HG03196 (cell line): ENCODE results near the gene CDK5R2.

ENCODE experiments used
- ATAC-seq: cut with Tn5 transposase; IDR thresholded peaks from one replicate; pipeline ENCODE4 v1.9.1; 2021; ENCODE audit not compliant: unreplicated experiment

Gene CDK5R2

DNA sequence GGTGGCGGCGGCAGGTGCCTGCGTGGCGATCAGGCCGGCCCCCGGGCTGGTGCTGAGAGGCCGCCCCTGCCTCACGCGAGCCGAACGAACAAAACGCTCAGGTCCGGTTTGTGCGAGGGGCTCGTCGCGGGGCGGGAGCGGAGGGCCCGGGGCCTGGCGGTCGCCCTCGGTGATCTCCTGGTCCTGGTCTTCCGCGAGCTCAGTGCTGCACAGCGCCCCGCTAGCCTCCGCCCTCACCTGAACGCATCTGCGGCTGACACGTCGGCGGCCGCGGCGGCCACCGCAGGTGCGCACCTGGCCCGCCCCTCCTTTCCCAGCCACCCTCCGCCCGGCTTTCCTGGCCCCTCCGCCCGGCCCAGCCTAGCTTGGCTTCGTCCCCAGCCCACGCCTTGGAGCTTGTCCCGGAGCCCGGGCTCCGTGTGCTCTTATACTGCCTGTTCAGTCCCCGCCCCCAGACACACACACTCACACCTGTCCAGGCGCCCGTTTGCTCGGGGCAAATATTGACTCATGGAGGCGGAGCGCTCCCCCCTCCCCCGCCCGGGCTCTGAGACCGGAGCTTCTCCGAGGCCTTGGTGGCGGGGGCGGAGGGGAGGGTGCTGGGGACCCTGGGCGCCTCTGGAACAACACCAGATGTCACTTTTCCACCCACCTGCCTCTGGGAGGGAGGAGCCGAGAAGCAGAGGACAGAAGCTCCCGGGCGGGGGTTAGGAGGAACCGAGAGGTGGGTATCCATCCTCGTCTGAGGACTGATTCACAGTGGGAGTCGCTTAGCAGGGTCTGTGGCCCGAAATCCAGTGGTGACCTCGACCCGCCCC, 42.3 kb downstream of the CDK5R2 start:
- no peak for ATAC-seq

DNA sequence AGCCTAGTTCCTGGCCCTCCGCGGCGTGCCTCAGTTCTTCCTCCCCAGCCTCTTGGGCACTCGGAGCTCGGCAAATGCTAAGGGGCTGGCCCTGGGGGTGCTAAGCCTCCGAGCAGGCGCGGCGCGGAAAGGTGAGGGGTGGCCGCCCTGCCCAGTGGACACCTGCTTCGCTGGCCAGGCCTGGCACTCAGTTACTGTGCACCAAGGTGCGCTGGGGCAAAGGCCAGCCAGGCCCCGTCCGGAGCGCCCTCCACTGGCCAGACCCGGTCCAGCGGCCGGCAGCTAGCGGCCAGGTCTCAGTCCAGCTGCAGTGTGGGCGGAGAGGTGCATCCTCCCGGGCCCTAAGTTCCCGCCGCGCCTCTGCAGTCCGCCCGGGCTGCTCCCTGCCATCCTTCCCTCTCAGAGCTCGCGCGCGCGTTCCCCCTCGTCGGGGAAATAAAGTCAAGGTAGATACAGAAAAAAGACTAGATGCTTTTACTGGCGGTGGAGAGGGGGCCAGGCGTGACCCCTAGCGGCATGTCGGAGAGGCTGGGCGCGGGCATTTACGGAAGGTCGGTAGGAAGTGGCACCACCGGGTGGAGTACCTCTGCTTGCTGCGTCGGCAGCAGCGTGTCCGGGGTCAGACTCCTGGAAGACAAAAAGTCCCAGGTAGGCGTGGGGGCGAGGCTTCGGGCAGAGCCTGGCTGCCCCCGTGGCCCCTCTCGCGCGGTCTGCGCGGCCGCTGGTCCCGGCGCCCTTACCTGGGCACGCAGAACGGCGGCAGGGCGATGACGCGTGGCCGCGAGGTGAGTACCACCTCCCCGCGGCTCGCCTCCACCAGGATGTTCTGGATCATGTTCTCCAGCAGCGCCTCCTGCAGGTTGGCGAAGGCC, 43.2 kb downstream of the CDK5R2 start:
- no peak for ATAC-seq

DNA sequence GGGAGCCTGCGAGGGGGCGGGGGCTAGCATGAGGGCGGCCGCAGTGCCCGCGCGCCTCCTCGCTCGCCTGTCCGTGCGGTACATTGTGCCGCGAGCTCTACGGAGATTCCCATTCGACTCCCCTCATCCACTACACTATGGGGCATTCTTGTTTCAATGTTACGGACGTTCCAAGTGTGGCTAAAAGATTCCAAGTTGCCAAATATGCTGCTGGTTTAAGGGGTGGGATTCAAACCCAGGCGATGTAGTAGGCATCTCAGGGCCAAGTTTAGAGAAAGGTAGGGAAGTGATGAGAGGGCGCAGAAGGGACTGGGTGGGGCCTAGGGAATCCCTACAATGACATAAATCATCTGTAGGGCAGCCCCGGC, 43.8 kb downstream of the CDK5R2 start:
- no peak for ATAC-seq

DNA sequence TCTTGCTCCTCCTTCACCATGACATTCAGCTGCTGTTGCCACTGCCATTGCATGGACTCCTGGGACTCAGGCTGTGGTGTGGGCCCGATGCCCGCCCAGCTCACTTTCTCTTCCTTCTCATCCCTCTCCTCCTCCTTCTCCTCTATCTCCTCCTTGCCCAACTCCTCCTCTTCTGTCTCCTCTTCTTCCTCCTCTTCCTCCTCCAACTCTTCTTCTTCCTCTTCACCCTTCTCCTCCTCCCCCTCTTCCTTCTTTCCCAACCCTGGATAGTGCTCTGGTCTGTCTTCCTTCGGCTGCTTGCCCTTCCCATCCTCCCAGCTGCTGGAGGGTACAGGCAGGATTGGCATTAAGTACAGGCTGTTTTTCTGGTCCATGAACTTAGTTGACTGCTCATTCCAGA, 44.5 kb downstream of the CDK5R2 start:
- ATAC-seq: no peak

DNA sequence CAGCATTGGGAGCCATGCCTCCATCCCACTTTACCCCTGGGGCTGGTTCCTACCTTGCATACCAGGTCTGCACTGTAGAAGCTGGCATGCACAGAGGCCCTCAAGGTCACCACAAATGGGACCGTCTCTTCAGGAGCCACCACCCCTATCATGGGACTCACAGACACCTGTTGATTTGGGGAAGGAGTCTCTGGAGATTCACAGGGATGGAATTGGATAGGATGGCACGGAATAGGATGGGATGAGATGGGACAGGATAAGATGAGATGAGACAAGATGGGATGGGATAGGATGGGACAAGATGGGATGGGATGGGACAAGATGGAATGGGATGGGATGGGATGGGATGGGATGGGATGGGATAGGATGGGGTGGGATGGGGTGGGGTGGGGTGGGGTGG, 49.8 kb downstream of the CDK5R2 start:
- ATAC-seq: no peak

DNA sequence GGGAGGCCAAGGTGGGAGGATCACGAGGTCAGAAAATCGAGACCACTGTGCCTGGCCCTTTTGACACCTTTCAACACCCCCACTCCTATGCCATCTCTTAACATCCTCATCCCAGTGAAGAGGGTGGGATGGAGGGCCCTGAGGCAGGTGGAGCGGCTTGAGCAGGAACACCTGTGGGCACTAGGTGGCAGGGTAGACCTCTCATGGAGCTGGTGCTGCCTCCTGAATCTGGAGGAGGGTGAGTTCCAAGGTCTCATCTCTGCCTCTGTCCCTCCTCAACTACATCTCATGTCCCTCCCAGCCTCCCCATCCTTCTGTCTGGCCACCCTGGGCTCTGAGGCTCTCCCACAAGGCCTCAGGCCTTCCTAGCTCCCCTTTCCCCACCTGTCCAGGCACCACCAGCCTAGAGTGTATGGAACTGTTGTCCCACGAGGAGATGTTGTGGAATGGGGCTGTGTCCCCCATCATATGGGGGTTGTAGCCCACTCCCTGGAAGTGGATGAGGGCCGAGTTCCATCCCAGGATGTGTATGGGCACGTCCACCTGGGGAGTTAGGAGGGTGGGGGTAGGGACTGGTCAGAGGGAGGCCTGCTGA, 50.8 kb downstream of the CDK5R2 start:
- no peak for ATAC-seq

DNA sequence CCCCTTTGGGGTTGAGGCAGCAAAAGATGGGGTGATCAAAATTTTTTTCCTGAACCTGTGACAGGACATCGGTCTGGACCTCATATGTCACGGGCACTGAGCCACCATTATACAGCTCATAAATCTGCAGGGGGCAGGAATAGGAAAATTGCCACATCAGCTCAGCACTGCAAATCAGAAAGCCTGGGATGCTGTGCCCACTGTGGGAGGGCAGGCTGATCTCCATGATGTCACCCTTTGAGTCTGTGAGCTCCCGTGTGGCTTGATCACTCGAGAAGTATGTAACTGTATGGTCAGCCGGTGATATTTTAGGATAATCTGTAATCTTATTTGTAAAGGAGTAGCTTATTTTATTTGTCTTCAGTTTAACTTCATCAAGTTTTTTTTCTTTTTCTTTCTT, 51.4 kb downstream of the CDK5R2 start:
- no peak for ATAC-seq
